HG02571 (cell line): ENCODE data around the gene ATP5F1C.
A peak's percentile ranks its signal among the peaks of the same experiment; 100 is the strongest.
"Not testable (repeated sequence)": the region's sequence is repeated elsewhere in the genome, so short reads cannot be mapped to it uniquely, and the experiment has no call there.

Source experiments
- ATAC-seq: cut with Tn5 transposase; IDR thresholded peaks from one replicate; pipeline ENCODE4 v1.9.1; 2021; ENCODE audit warnings: mild to moderate bottlenecking, moderate library complexity; ENCODE audit not compliant: unreplicated experiment

ATP5F1C gene

DNA sequence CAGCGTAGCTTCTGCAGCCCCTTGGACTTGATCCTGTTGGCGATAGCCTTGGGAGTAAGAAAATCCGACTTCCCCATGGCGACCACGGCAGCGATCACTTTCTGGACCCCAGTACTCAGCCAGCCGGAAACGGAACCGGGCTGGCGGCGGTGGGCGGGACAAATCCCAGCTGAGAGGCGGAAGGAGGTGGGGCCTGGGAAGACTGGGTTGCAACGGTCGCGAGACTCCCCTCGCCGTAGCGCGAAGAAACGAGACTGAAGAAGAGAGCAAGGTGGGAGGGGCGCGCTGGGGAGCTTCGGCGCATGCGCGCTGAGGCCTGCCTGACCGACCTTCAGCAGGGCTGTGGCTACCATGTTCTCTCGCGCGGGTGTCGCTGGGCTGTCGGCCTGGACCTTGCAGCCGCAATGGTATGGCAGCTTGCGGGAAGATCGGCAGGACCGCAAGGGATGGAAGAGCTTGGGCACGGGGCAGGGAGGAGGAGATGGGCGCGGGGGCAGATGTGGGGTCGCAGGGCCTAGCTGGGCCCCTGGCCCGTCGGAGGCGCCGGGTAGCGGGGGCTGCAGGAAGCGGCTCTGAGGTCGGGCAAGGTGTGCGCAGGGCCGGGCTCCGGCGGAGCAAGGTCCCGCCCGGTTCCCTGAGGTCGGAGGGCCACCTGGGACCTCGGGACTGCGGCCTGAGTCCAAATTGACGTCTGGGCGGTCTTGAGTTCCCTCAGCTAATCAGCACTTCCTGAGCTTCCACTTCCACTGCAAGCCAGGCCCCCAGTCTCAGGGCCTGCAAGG lies at the start of gene ATP5F1C, which contains the start of gene KIN:
TSS of gene ATP5F1C (plus strand) at position 321 of the 782 bp plus-strand sequence. CDS start at position 352, 31 bp downstream.
TSS of gene KIN (minus strand) at position 137 of the 782 bp plus-strand sequence. CDS start at position 77, 60 bp downstream.
- peak; percentile 94 for ATAC-seq

DNA sequence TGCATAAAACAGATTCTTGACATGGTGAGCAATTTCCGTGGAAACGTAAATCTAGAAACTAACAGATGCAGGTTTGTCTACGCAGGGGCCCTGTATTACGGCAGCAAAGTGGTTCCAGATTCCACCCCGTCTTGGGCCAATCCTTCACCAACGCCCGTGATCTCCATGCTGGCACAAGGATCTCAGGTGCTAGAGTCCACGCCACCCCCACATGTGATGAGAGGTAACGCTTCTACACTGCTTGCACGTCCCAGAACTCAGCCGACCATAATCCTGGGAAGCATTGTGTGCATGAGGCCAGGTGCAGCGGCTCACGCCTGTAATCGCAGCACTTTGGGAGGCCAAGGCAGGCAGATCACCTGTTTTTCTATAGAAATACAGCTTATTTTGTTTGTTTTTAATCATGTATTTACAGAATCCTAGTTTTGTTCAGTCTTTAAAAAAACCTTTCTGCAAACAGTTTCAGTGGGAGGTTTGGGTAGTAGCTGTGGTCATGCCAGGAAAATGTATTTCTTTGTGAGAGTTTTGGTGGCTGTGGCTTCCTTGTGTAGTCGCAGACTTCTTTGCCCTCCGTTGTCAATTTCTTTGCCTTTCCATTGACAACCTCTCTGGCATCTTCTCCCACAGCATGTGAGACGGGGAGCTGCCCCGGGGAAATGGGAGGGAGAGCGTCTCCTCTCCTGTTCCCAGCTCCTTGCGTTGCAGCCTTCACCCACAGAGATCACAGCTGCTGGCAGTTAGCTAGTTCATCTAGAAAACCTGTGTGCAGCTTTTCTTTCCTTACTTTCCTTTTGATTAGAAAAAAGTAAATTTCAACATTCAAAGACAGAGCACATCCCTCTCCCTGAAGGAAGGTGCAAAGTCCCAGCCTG lies 49.2 kb upstream of the ATP5F1C start:
- no peak for ATAC-seq

DNA sequence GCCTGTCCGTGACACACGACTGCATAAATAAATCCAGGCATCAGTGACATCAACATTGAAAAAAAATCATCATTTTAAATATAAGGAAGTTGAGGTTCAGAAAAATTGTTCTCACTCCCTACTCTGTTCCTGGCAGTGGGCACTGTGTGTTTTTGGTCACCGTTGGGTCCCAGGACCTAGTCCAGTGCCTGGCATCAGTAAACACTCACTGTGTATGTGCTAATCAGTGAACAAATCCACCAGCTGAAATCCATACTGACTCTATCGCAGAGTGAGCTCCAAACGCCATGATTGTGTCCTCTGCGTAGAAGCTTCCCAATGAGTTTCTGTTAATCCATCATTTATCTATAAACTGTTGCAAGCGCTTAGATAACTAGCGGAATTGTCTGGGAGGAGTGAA lies 43.7 kb upstream of the ATP5F1C start:
- no peak for ATAC-seq

DNA sequence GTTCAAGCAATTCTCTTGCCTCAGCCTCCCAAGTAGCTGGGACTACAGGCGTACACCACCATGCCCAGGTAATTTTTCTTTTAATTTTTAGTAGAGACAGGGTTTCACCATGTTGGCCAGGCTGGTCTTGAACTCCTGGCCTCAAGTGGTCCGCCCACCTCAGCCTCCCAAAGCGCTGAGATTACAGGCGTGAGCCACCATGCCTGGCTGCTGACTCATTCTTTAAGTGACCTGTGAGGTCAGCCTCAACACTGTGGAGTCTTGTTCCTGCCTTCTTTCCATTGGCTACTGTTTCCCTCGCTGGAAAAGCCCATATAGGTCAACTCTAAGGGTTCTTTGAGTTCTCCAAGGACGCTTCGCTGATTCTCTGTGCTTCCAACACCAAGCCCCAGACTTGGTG lies 39.3 kb upstream of the ATP5F1C start:
- not testable (repeated sequence) for ATAC-seq

DNA sequence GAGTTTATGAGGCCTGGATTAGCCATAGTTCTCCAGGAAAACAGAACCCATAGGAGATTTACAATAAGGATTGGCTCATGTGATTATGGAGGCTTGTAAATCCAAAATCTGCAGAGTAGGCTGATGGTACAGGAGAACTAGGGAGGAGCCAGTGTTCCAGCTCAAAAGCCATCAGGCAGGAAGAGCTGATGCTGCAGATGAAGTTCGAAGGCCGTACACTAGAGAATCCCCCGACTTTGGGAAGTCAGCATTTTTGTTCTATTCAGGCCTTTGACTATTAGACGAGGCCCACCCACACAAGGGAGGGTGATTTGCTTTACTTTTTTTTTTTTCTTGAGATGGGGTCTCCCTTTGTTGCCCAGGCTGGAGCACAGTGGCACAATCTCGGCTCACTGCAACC lies 37.8 kb upstream of the ATP5F1C start:
- no peak for ATAC-seq

DNA sequence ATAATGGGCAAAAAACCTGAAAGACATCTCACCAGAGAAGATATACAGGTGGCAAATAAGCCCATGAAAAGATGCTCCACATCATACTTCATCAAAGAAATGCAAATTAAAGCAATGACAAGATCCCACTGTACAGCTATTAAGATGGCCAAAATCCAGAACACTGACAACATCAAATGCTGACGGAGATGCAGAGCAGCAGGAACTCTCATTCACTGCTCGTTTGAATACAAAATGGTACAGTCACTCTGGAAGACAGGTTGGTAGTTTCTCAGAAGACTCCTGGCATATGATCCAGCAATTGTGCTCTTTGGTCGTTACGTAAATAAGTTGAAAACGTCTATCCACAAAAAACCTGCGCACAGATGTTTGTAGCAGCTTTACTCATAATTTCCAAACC lies 35.7 kb upstream of the ATP5F1C start:
- ATAC-seq, result no peak

DNA sequence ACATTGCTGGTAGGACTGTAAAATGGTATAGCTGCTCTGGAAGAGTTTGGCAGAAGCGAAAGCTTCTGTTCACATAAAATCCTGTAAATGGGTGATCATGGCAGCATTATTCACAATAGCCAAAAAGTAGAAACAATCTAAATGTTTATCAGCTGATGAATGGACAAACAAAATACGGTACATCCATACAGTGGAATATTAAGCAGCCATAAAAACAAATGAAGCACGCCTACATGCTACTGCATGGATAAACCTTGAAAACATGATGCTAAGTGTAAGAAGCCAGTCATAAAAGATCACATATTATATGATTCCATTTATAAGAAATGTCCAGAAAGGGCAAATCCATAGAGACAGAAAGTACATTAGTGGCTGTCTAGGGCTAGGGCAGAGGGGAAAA lies 32.9 kb upstream of the ATP5F1C start:
- ATAC-seq, result no peak

DNA sequence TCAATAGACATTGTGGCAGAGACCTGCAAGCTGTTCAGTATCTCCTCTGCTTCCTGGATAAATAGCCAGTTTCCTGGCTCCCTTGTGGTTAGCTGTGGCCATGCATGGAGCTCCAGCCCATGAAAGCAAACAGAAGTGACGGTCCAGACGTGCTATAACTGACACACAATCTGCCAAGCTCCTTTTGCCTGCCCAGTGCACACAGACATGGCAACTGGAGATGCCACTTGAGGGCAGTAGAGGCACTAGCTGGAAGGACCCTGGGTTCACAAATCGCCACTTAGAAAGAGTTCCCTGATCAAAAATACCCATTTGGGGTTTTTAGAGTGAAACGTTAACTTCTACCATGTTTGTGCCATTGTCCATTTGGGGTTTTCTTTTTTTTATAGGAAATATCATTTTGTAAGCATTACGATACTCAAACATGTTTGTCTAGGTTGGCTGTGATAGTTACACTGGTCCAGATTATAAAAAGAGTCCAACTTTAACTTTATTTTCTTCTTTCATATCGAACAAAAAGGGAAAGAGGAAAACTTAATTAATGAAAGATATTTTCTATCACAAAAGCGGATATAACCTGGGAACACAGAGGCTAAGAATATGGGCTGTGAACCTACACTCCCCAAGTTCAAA lies 31.5 kb upstream of the ATP5F1C start:
- no peak for ATAC-seq

DNA sequence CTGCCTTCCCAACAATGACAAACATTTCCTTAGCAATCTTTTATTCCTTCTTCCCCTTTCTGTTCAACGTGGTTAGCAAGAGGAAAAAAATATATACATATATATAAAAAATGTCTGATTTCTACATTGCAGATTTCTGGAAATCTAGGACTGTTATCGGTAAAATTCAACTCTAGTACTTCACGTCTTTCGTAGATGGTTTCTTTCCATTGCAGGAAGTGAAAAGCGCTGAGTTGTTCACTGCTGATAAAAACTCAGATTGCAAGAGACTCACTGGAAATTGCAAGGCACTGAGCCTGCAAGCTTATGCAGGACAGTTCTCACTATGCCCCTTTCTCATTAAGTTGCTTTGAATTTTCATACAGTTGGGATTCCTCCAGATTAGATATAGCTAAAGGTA lies 24.0 kb upstream of the ATP5F1C start:
- no peak for ATAC-seq

DNA sequence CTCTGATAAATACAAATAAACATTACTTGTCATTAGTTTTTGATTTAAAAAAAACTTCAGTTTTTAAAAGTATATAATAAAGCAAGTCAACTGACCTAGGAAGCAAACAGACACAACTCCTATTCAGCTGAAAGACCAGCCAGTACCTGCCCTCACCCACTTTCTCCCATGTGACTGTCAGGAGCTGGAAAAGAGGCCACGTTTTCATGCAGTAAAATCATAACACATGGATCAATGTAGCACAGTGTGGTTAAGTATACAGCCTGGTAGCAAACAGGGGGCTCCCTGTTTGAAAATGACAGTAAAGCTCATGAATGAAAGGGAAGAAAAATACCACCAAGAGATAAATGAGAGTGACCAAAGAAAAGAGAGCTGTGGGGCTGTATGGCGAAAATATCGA lies 21.7 kb upstream of the ATP5F1C start:
- no peak for ATAC-seq

DNA sequence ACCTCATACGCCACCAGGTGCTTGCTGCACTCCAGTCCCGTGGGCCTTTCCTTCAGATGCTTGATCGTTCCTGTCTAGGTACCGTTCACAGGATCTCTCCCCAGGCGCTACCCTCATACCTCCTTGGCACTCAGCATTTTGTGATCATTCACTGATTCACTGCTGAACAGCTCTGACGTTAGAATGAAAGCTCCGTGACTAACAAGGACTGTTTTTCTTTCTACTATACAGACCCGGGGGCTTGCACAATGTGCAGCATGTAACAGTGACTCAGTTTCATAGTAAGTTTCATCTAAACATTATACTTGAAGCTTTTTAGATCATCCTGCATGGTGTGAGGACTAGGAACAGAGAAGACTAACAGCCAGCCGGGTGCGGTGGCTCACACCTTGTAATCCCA lies 20.8 kb upstream of the ATP5F1C start:
- no peak for ATAC-seq

DNA sequence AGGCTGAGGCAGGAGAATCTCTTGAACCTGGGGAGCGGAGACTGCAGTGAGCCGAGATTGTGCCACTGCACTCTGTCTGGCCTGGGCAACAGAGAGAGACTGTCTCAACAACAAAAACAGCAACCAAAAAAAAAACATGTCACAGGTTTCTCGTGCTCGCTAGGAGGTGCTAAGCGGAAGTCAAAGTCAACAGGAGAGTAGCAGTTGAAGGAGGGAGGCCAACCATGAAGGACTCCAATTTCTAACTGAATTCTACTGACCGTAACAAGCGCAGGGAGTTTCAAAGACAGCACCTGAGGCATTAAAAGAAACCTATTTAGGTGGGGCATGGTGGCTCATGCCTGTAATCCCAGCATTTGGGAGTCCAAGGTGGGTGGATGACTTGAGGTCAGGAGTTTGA lies 19.6 kb upstream of the ATP5F1C start:
- no peak for ATAC-seq

DNA sequence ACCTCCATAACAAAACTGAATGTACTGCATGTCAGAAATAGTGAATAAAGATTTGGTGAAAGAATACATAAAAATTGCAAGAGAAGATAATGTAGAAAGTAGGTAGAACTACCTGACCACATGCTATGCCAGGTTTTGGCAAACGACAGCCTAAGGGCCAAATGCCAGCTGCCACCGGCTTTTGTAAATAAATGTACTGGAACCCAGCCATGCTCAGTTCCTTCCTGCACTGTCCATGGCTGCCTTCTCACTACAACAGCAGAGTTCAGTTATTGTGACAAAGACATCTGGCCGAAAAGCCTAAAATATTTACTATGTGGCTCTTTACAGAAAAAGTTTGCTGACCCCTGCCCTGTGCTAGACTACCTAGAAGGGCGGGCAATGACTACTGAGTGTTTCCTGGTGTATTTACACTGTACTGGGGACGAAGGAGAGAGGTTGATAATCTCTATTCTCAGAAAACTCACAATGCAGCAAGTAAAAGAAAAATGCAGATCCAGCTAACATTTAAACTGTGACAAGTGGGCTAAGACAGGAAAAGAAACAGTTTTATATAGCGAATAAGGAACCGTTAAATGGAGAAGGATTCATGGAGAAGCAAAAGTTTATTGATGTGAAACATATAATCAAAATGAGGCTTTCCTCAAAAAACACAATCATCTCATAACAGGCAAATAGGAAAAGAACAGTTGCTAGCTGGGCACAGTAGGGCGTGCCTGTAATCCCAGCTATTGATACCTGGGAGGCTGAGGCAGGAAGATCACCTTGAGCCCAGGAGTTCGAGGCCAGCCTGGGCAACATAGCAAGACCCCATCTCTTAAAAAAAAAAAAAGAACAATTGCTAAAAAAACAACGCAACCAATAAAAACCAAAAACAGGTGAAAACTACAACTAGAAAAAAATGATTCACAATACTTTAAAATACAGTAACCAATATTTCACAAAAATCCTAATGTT lies 13.9 kb upstream of the ATP5F1C start:
- ATAC-seq, result no peak

DNA sequence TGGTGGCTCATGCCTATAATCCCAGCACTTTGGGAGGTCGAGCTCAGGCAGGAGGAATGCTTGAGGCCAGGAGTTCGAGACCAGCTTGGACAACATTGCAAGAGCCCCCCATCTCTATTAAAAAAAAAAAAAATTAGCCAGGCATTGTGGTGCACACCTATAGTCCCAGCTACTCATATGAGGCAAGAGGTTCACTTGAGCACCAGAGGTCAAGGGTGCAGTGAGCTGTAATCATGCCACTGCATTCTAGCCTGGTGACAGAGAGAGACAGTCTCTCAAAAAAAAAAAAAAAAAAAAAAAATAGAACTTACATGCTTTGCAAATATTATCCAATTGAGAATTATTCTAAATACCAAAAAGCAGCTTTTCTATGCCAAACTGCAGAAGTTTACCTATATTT lies 11.2 kb upstream of the ATP5F1C start:
- ATAC-seq, result no peak

DNA sequence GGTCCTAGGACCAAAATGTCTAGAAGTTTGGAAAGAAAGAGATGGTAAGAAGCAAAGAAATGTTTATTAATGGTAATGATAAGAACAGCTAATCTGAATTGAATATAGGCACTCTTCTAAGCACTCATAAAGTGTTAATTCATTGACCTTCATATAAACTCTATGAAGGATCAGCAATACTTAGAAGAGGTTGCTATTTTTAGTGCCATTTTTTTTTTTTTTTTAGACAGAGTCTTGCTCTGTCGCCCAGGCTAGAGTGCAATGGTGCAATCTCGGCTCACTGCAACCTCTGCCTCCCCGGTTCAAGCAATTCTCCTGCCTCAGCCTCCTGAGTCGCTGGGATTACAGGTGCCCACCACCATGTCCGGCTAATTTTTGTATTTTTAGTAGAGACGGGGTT lies 5.8 kb upstream of the ATP5F1C start:
- ATAC-seq, result not testable (repeated sequence)

DNA sequence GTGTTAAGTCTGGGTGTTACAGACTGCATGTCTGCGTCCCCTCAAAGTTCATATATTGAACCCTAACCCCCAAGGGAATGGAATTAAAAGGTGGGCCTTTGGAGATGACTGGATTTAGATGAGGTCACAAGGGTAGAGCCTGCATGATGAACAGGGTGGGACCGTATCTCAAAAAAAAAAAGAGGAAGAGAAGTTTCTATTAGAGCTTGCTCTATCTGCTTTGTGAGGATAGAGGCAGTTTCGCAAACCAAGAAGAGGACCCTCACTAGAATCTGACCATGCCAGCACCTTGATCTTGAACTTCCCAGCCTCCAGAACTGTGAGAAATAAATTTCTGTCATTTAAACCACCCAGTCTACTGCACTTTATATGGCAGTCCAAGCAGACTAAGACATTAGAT lies 1.5 kb upstream of the ATP5F1C start:
- ATAC-seq, result no peak

DNA sequence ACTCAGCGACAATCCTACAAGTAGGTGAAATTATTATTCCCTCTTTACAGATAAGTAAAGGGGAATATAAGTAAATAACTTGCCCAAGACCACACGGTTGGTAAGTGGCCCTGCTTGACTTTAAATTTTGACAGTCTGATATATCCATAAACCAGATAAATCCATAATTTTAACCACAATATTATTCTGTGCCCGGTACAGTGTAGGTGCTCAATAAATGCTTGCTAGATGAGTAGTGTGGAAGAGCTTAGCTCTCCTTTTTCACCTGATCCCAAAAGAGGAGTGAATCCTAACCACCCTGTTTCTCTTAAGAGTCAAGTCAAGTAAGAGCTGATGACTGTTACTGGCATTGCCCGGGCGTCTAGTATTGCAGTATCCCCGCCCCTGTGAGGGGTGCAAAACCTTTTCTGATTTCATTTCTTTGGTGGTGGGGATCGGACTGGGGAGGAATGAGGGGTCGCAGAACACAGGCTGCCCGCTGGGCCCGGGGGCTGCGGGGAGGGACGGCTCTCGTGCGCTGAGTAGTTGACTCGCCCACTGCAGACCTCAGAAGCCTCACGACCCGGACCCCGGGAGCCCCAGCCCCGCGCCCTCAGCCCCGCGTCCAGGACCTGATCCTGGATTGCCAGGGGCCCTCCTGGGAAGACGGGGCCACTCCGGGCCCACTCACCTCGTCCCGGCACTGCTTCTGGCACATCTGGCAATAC lies 674 bp upstream of the ATP5F1C start:
- ATAC-seq, result peak; percentile 7

DNA sequence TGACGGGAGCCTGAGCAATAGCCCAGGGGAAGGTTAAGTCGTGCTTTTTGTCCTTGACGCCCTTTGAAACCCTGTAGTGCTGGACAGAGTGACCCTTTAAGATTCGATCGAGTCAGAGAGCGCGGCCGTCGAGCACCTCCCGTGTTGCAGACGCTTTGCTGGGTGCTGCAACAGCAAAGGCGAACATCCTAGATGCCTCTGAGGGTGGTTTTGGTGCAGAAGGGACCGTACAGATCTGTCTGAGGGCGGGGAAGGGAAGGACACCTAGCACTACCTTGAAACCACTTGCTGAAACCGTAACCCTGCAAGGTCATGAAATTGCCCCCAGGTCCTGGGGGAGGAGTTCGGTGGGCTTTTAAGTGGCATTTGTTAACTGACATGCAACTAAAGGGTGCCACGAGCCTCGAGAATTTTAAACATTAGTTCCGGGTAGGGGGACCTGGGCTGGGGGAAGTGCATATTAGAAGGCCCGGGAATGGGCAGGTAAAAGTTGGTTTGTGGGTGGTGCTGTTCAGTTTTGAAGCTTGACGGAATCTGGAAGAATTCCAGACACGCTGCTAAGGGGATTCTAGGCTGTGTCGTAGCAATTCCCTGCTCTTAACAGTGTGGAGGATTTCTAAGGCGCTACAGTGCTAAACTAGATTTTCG lies 786 bp downstream of the ATP5F1C start:
- peak; percentile 8 for ATAC-seq

DNA sequence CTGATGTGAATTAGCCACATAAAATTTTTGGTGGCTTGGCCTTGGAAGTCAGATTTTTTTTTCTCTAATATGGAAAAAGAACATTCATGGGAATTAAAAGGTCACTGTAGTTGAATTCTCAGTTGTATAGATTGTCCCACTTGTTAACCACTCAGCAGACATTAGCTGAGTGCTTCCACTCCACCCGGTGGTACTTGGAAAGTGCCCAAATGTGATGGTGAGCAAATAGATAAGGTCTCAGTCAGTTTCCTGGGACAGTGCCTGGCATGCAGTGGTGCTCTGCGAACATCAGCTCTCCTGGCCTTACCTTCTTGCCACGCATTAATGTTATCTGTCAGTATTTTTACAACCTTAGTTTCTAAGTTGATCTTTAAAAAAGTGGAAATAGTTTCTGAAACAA lies 1.4 kb downstream of the ATP5F1C start:
- no peak for ATAC-seq
